ENCODE data around the gene FCGR2B. TPM values are rescaled to one million over a fixed set of nuclear protein-coding genes. Genes with fewer than 3 reads are reported as not detected.

The FCGR2B gene
- total RNA-seq, 4 donors from 2014 or later: 4.1 to 12.0 (median 7.7) TPM

DNA sequence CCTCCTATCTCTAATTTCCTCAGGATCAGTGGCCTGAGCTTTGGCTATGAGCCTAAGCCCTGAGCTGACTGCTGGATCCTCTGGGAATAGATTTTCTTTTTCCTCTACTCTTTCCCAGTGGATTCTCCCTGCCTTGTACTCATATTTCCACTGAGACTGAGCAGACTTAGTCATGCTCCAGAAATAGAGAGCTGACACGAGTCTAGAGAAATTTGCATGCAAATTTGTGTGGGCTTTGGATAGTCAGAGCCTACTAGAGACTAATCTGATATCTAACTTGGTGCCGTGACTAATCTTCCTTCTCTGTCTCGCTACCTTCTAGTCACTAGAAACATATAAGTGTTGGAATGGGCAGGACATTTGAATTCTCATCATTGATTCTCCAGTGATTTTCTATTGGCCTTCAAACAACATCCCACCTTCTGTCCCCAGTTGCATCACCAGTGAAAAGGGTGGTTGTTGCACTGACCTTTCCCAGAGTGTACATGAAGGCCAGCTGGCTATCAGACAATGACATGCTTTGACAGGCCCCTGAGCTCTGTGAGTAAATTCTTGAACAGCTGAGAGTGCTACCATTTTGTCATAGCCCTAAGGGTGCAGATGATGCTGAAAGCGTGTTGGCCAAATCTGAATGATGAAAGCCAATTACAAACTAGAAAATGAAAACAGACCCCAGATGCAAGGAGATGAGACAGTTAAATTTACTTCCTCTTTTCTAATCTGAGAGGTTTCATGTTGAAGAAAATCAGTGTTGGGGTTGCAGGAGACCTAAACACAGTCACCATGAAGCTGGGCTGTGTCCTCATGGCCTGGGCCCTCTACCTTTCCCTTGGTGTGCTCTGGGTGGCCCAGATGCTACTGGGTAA lies 43.8 kb downstream of the FCGR2B start, which contains the start of gene FCRLA:
Gene FCRLA (plus strand): TSS at position 748 of the 866 bp plus-strand sequence. CDS start 36 bp downstream, at position 784.
- Histone ChIP-seq H3K27ac (no peak within 1 kb of the TSS), H3K36me3 (no peaks in the 10 kb centered on the region), H3K27me3 (no peaks in the 10 kb centered on the region), H3K4me3 (replicated peaks in 1 of 3) (no peak within 1 kb of the TSS), H3K4me1 (no peaks in the 10 kb centered on the region), H3K9me3 (no peaks in the 10 kb centered on the region)
- WGBS, 2 donors: 52 to 60% methylated on average over 4 of the region's 4 CpGs
- intact Hi-C loops (cut with DNase I): no loop called here
- TF ChIP-seq, protein P1, sequence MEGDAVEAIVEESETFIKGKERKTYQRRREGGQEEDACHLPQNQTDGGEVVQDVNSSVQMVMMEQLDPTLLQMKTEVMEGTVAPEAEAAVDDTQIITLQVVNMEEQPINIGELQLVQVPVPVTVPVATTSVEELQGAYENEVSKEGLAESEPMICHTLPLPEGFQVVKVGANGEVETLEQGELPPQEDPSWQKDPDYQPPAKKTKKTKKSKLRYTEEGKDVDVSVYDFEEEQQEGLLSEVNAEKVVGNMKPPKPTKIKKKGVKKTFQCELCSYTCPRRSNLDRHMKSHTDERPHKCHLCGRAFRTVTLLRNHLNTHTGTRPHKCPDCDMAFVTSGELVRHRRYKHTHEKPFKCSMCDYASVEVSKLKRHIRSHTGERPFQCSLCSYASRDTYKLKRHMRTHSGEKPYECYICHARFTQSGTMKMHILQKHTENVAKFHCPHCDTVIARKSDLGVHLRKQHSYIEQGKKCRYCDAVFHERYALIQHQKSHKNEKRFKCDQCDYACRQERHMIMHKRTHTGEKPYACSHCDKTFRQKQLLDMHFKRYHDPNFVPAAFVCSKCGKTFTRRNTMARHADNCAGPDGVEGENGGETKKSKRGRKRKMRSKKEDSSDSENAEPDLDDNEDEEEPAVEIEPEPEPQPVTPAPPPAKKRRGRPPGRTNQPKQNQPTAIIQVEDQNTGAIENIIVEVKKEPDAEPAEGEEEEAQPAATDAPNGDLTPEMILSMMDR (IDR thresholded peaks at IDR 0.05): no peak
- no peak for TF ChIP-seq POLR2A (IDR thresholded peaks at IDR 0.05)
- DNase-seq: no peak

DNA sequence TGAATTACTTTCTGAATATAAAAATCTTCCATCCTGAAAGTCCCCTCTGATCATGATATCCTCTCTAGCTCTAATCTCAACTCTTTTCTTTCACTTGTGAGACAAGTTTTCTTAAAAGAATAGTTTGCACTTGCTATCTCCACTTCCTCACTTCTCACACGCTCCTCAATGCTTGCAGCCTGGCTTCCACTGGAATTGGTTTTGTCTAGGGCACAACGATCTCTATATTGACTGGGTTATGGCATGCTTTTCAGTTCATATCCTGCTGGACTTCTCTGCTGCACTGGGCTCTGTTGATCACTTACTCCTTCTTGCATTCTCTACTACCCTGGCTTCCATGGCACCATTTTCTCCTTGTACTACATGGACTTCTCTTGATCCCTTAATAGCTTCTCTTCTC lies 44.6 kb downstream of the FCGR2B start:
- 85 to 92% methylated on average over 2 of the region's 2 CpGs for WGBS, 2 donors
- intact Hi-C loops (cut with DNase I): no loop called here
- no peak overlapping the region for H3K27ac ChIP-seq
- TF ChIP-seq, protein P1 (IDR thresholded peaks at IDR 0.05): no peak
- H3K9me3 ChIP-seq: no peaks in the 10 kb centered on the region
- H3K27me3 ChIP-seq: no peaks in the 10 kb centered on the region
- no peaks in the 10 kb centered on the region for H3K4me1 ChIP-seq
- no peak overlapping the region for H3K4me3 ChIP-seq (replicated peaks in 1 of 3)
- H3K36me3 ChIP-seq: no peaks in the 10 kb centered on the region
- no peak for DNase-seq

DNA sequence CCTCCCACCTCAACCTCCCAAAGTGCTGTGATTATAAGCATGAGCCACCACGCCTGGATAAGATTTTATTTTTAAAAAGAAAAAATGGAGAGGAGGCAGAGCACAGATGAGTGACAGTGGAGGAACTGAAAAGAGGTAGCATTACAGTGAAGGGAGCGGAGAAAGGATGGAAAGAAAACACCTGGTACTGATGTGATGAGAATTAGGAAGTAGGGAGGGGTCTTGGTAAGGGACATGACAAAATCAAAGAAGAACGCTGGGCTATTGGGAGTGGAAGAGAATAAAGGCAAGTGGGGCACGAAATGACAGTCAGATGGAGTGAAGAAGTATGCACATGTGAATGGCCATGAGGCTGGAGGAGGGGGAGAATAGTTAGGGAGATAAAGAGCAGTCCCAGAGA lies 46.4 kb downstream of the FCGR2B start:
- intact Hi-C loops (cut with DNase I): no loop called here
- WGBS, 2 donors: 75 to 77% methylated on average over 4 of the region's 4 CpGs
- Histone ChIP-seq H3K9me3 (no peaks in the 10 kb centered on the region), H3K4me3 (replicated peaks in 1 of 3) (no peak overlapping the region), H3K27ac (no peak overlapping the region), H3K27me3 (no peaks in the 10 kb centered on the region), H3K4me1 (no peaks in the 10 kb centered on the region), H3K36me3 (no peaks in the 10 kb centered on the region)
- DNase-seq: no peak
- TF ChIP-seq, protein P1 (IDR thresholded peaks at IDR 0.05): no peak

DNA sequence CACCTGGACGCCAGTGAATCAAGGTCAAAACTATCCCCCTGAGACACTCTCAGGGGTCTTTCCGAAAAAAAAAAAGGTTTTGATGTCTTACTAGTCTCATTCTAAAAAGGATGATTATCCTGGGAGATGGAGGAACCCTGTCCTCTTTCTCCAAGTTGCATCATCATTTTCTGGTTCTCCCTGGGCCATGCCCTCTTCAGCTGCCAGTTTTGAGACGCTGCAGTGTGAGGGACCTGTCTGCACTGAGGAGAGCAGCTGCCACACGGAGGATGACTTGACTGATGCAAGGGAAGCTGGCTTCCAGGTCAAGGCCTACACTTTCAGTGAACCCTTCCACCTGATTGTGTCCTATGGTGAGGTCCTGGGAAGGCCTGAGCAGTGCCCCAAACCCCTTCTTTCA lies 47.6 kb downstream of the FCGR2B start:
- WGBS, 2 donors: 65 to 87% methylated on average over 2 to 4 of the region's 4 CpGs

More for the DNA sequence above, 47.6 kb downstream of the FCGR2B start:
- Histone ChIP-seq H3K36me3 (no peaks in the 10 kb centered on the region), H3K4me1 (no peaks in the 10 kb centered on the region), H3K4me3 (replicated peaks in 1 of 3) (no peak overlapping the region), H3K9me3 (no peaks in the 10 kb centered on the region), H3K27ac (no peak overlapping the region), H3K27me3 (no peaks in the 10 kb centered on the region)
- intact Hi-C loops (cut with DNase I): no loop called here
- no peak for DNase-seq
- TF ChIP-seq POLR2A (IDR thresholded peaks at IDR 0.05): no peak
- TF ChIP-seq, protein P1 (IDR thresholded peaks at IDR 0.05): no peak

Measured in thyroid gland (tissue), 4 donors.